Memory B cell (primary cell): Measurements from ENCODE around the gene PWWP2B.
A peak's percentile ranks its signal among the peaks of the same experiment; 100 is the strongest.
"Not testable (repeated sequence)": the region's sequence is repeated elsewhere in the genome, so short reads cannot be mapped to it uniquely, and the experiment has no call there.

Experiments used
- ATAC-seq: fragments of 150-1000 bp; cut with Tn5 transposase; 2 replicates; pipeline ENCODE4 v1.10.0; 2021; ENCODE audit warnings: low read depth, mild to moderate bottlenecking, moderate library complexity
- DNase-seq, 2 donors: peaks; one replicate each; pipeline ENCODE4 v3.0.0; 2022; ENCODE audit warnings: low spot score in 2 of 2
- H3K27ac Mint-ChIP-seq: one replicate; pipeline ENCODE4 v1.8.0; 2022; ENCODE audit warnings: mild to moderate bottlenecking, moderate library complexity, mixed read lengths
- H3K27me3 Mint-ChIP-seq: one replicate; pipeline ENCODE4 v1.8.0; 2022; ENCODE audit warnings: mixed read lengths
- H3K36me3 Mint-ChIP-seq: one replicate; pipeline ENCODE4 v1.8.0; 2022; ENCODE audit warnings: mild to moderate bottlenecking, mixed read lengths
- H3K4me1 Mint-ChIP-seq: one replicate; pipeline ENCODE4 v1.8.0; 2022; ENCODE audit warnings: mixed read lengths
- H3K4me3 Mint-ChIP-seq: one replicate; pipeline ENCODE4 v1.8.0; 2022; ENCODE audit warnings: mild to moderate bottlenecking, moderate library complexity, mixed read lengths
- H3K9me3 Mint-ChIP-seq: one replicate; pipeline ENCODE4 v1.8.0; 2022; ENCODE audit warnings: mixed read lengths

Gene PWWP2B

GRCh38 chr10:132369636-132370185 is 27.3 kb upstream of the PWWP2B start:
- no peaks in the 10 kb centered on the region for H3K9me3 Mint-ChIP-seq
- no peak overlapping the region for H3K4me3 Mint-ChIP-seq
- ATAC-seq (no peak), DNase-seq (no peak)
- peaks cover 3% of the 10 kb centered on the region for H3K4me1 Mint-ChIP-seq
- no peak overlapping the region for H3K27ac Mint-ChIP-seq
- peaks cover 22% of the 10 kb centered on the region for H3K36me3 Mint-ChIP-seq
- peaks cover 8% of the 10 kb centered on the region for H3K27me3 Mint-ChIP-seq

GRCh38 chr10:132370426-132371340 is 26.3 kb upstream of the PWWP2B start:
- no peaks in the 10 kb centered on the region for H3K9me3 Mint-ChIP-seq
- H3K4me3 Mint-ChIP-seq = no peak overlapping the region
- peaks cover 8% of the 10 kb centered on the region for H3K27me3 Mint-ChIP-seq
- ATAC-seq (no peak), DNase-seq (no peak)
- H3K36me3 Mint-ChIP-seq = peaks cover 16% of the 10 kb centered on the region
- peaks cover 3% of the 10 kb centered on the region for H3K4me1 Mint-ChIP-seq
- H3K27ac Mint-ChIP-seq = no peak overlapping the region

- H3K4me3 Mint-ChIP-seq = no peak overlapping the region
- peaks cover 15% of the 10 kb centered on the region for H3K36me3 Mint-ChIP-seq
- no peak for DNase-seq
These were observed 25.3 kb upstream of the PWWP2B start for GRCh38 chr10:132371641-132372081.

GRCh38 chr10:132372516-132373095 is 24.4 kb upstream of the PWWP2B start:
- DNase-seq (no peak), ATAC-seq (no peak)
- H3K27ac Mint-ChIP-seq = no peak overlapping the region
- H3K36me3 Mint-ChIP-seq = peaks cover 7% of the 10 kb centered on the region
- H3K4me3 Mint-ChIP-seq = no peak overlapping the region
- no peaks in the 10 kb centered on the region for H3K9me3 Mint-ChIP-seq
- H3K27me3 Mint-ChIP-seq = peaks cover 8% of the 10 kb centered on the region
- peaks cover 3% of the 10 kb centered on the region for H3K4me1 Mint-ChIP-seq

More at GRCh38 chr10:132371641-132372081, 25.3 kb upstream of the PWWP2B start:
- Mint-ChIP-seq H3K4me1 (peaks cover 3% of the 10 kb centered on the region), H3K9me3 (no peaks in the 10 kb centered on the region), H3K27ac (peak overlapping the region; percentile 78), H3K27me3 (peaks cover 8% of the 10 kb centered on the region)
- ATAC-seq = peak; percentile 31

- DNase-seq (no peak), ATAC-seq (no peak)
- no peaks in the 10 kb centered on the region for H3K9me3 Mint-ChIP-seq
- H3K36me3 Mint-ChIP-seq = peaks cover 2% of the 10 kb centered on the region
- no peak overlapping the region for H3K27ac Mint-ChIP-seq
- H3K4me1 Mint-ChIP-seq = peaks cover 3% of the 10 kb centered on the region
- no peak overlapping the region for H3K4me3 Mint-ChIP-seq
- H3K27me3 Mint-ChIP-seq = peaks cover 8% of the 10 kb centered on the region
These were observed 23.6 kb upstream of the PWWP2B start for GRCh38 chr10:132373241-132373955.

- no peak overlapping the region for H3K27ac Mint-ChIP-seq
- no peak overlapping the region for H3K4me3 Mint-ChIP-seq
- no peak for ATAC-seq
- peaks cover 3% of the 10 kb centered on the region for H3K4me1 Mint-ChIP-seq
- no peaks in the 10 kb centered on the region for H3K36me3 Mint-ChIP-seq
- no peak for DNase-seq
- H3K9me3 Mint-ChIP-seq = no peaks in the 10 kb centered on the region
- peaks cover 8% of the 10 kb centered on the region for H3K27me3 Mint-ChIP-seq
These were observed 22.8 kb upstream of the PWWP2B start for GRCh38 chr10:132374176-132374575.

- DNase-seq = no peak
- ATAC-seq = no peak
- H3K4me1 Mint-ChIP-seq = peaks cover 3% of the 10 kb centered on the region
- H3K4me3 Mint-ChIP-seq = no peak overlapping the region
- no peaks in the 10 kb centered on the region for H3K36me3 Mint-ChIP-seq
- H3K9me3 Mint-ChIP-seq = no peaks in the 10 kb centered on the region
- peaks cover 9% of the 10 kb centered on the region for H3K27me3 Mint-ChIP-seq
- no peak overlapping the region for H3K27ac Mint-ChIP-seq
These were observed 22.4 kb upstream of the PWWP2B start for GRCh38 chr10:132374612-132375011.

- Mint-ChIP-seq H3K4me3 (no peak overlapping the region), H3K27ac (no peak overlapping the region), H3K4me1 (peaks cover 3% of the 10 kb centered on the region), H3K36me3 (no peaks in the 10 kb centered on the region), H3K9me3 (no peaks in the 10 kb centered on the region), H3K27me3 (peaks cover 9% of the 10 kb centered on the region)
- DNase-seq = no peak
- ATAC-seq = no peak
These were observed 21.7 kb upstream of the PWWP2B start for GRCh38 chr10:132375116-132375794.

GRCh38 chr10:132375795-132376297 is 21.2 kb upstream of the PWWP2B start:
- peaks cover 3% of the 10 kb centered on the region for H3K4me1 Mint-ChIP-seq
- H3K9me3 Mint-ChIP-seq = no peaks in the 10 kb centered on the region
- DNase-seq (no peak), ATAC-seq (no peak)
- H3K27me3 Mint-ChIP-seq = peaks cover 7% of the 10 kb centered on the region
- no peak overlapping the region for H3K4me3 Mint-ChIP-seq
- H3K36me3 Mint-ChIP-seq = no peaks in the 10 kb centered on the region
- no peak overlapping the region for H3K27ac Mint-ChIP-seq

- H3K4me3 Mint-ChIP-seq = no peak overlapping the region
- H3K27ac Mint-ChIP-seq = peak overlapping the region; percentile 42
- ATAC-seq = no peak
- DNase-seq = no peak
- H3K9me3 Mint-ChIP-seq = no peaks in the 10 kb centered on the region
- peaks cover 4% of the 10 kb centered on the region for H3K27me3 Mint-ChIP-seq
- H3K36me3 Mint-ChIP-seq = no peaks in the 10 kb centered on the region
- H3K4me1 Mint-ChIP-seq = peaks cover 3% of the 10 kb centered on the region
These were observed 20.6 kb upstream of the PWWP2B start for GRCh38 chr10:132376394-132376851.

GRCh38 chr10:132377326-132377725 is 19.7 kb upstream of the PWWP2B start:
- DNase-seq (no peak), ATAC-seq (no peak)
- no peaks in the 10 kb centered on the region for H3K4me1 Mint-ChIP-seq
- H3K4me3 Mint-ChIP-seq = no peak overlapping the region
- H3K9me3 Mint-ChIP-seq = no peaks in the 10 kb centered on the region
- H3K36me3 Mint-ChIP-seq = no peaks in the 10 kb centered on the region
- H3K27me3 Mint-ChIP-seq = peaks cover 2% of the 10 kb centered on the region
- H3K27ac Mint-ChIP-seq = peak overlapping the region; percentile 42

GRCh38 chr10:132379026-132379425 is 18.0 kb upstream of the PWWP2B start:
- not testable (repeated sequence) for H3K4me1 Mint-ChIP-seq, ATAC-seq, H3K36me3 Mint-ChIP-seq, H3K27me3 Mint-ChIP-seq, H3K27ac Mint-ChIP-seq, DNase-seq, H3K9me3 Mint-ChIP-seq, H3K4me3 Mint-ChIP-seq

GRCh38 chr10:132380986-132381385 is 16.0 kb upstream of the PWWP2B start:
- not testable (repeated sequence) for H3K4me1 Mint-ChIP-seq, H3K4me3 Mint-ChIP-seq, H3K27ac Mint-ChIP-seq, H3K27me3 Mint-ChIP-seq, H3K36me3 Mint-ChIP-seq, ATAC-seq, DNase-seq, H3K9me3 Mint-ChIP-seq
